Liver (tissue), 9 donors: ENCODE data around the gene CHRM3. TPM values are rescaled to one million over a fixed set of nuclear protein-coding genes. Genes with fewer than 3 reads are reported as not detected.
"Not testable (repeated sequence)": the region's sequence is repeated elsewhere in the genome, so short reads cannot be mapped to it uniquely, and the experiment has no call there.

ENCODE experiments used
- DNase-seq: peaks from one replicate; pipeline ENCODE4 v3.0.0-alpha.2; 2017; ENCODE audit warnings: low spot score
- H3K27ac ChIP-seq, 2 donors: one replicate each; pipeline ENCODE4 v1.7.0; 2013; ENCODE audit warnings: inconsistent platforms in 2 of 2, low read length in 2 of 2, control low read depth in 1 of 2, low read depth in 1 of 2, mild to moderate bottlenecking in 1 of 2
- H3K27me3 ChIP-seq, 4 donors: one replicate each; pipeline versions ENCODE4 v1.6.1 to v1.7.0; 2013; ENCODE audit warnings: low read length in 3 of 4, inconsistent platforms in 1 of 4, mild to moderate bottlenecking in 1 of 4, moderate library complexity in 1 of 4; ENCODE audit not compliant: control insufficient read depth in 4 of 4, insufficient read depth in 4 of 4
- H3K36me3 ChIP-seq, 4 donors: one replicate each; pipeline versions ENCODE4 v1.6.1 to v1.7.0; 2013; ENCODE audit warnings: low read length in 3 of 4, mild to moderate bottlenecking in 3 of 4, low read depth in 1 of 4, moderate library complexity in 1 of 4; ENCODE audit not compliant: control insufficient read depth in 4 of 4, insufficient read depth in 3 of 4
- H3K4me1 ChIP-seq, 4 donors: one replicate each; pipeline versions ENCODE4 v1.6.1 to v1.7.0; 2013; ENCODE audit warnings: low read length in 3 of 4, mild to moderate bottlenecking in 3 of 4, moderate library complexity in 1 of 4; ENCODE audit not compliant: control insufficient read depth in 4 of 4, insufficient read depth in 4 of 4
- H3K4me3 ChIP-seq, 3 donors: one replicate each; pipeline versions ENCODE4 v1.6.1 to v1.7.0; 2013; ENCODE audit warnings: low read length in 3 of 3, control low read depth in 1 of 3, low read depth in 1 of 3, mild to moderate bottlenecking in 1 of 3
- H3K9ac ChIP-seq, 2 donors: one replicate each; pipeline ENCODE4 v1.7.0; 2013; ENCODE audit warnings: low read length in 2 of 2, mild to moderate bottlenecking in 2 of 2, moderate library complexity in 2 of 2, control low read depth in 1 of 2, low read depth in 1 of 2
- H3K9me3 ChIP-seq, 4 donors: one replicate each; pipeline versions ENCODE4 v1.6.1 to v1.7.0; 2013; ENCODE audit warnings: low read length in 3 of 4; ENCODE audit not compliant: control insufficient read depth in 4 of 4
- CTCF ChIP-seq: fragments of 150-350 bp; IDR thresholded peaks from 2 replicates; pipeline ENCODE4 v1.5.1; 2017; ENCODE audit warnings: improper control_type of control experiment, low read depth, low read length; ENCODE audit not compliant: missing input control
- EGR1 ChIP-seq, 2 donors: IDR thresholded peaks; 2 replicates each; pipeline ENCODE4 v1.6.1; 2016 to 2018; ENCODE audit warnings: antibody characterized with exemption in 2 of 2, low read depth in 2 of 2
- FOXA2 ChIP-seq: IDR thresholded peaks from 2 replicates; pipeline ENCODE4 v1.6.1; 2016; ENCODE audit warnings: antibody characterized with exemption
- GABPA ChIP-seq, 2 donors: IDR thresholded peaks in 1 of 2; conservative IDR thresholded peaks in 1 of 2; 2 replicates each; pipeline ENCODE4 v1.6.1; 2016; ENCODE audit warnings: antibody characterized with exemption in 2 of 2, mild to moderate bottlenecking in 1 of 2, moderate library complexity in 1 of 2
- HNF4A ChIP-seq, 2 donors: conservative IDR thresholded peaks; 2 replicates each; pipeline ENCODE4 v1.6.1; 2016; ENCODE audit warnings: antibody characterized with exemption in 2 of 2, mild to moderate bottlenecking in 2 of 2
- HNF4G ChIP-seq: IDR thresholded peaks from 2 replicates; pipeline ENCODE4 v1.6.1; 2016; ENCODE audit warnings: antibody characterized with exemption
- JUND ChIP-seq, 2 donors: IDR thresholded peaks; 2 replicates each; pipeline ENCODE4 v1.6.1; 2016; ENCODE audit warnings: antibody characterized with exemption in 2 of 2
- NR2F2 ChIP-seq: IDR thresholded peaks from 2 replicates; pipeline ENCODE4 v1.6.1; 2016; ENCODE audit warnings: antibody characterized with exemption
- RAD21 ChIP-seq, 2 donors: IDR thresholded peaks; 2 replicates each; pipeline ENCODE4 v1.6.1; 2016; ENCODE audit warnings: antibody characterized with exemption in 2 of 2, mild to moderate bottlenecking in 2 of 2
- SP1 ChIP-seq: IDR thresholded peaks from 2 replicates; pipeline ENCODE4 v1.6.1; 2018; ENCODE audit warnings: antibody characterized with exemption, mild to moderate bottlenecking
- YY1 ChIP-seq: IDR thresholded peaks from 2 replicates; pipeline ENCODE4 v1.6.1; 2016; ENCODE audit warnings: antibody characterized with exemption, mild to moderate bottlenecking
- WGBS: extraction: QIAGEN DNeasy Blood & Tissue Kit; methylation state at CpG from one replicate; pipeline ENCODE4 v1.1.7; 2013; 5-methylcytosine and 5-hydroxymethylcytosine counted together
- polyA plus RNA-seq, 2 donors: library from polyadenylated mRNA; stranded (reverse) in 1 of 2; unstranded in 1 of 2; fragments of 200-250 nt in 1 of 2; fragments of >200 nt in 1 of 2; fragmentation: Nextera tagmentation in 1 of 2; extraction: Ambion mirVana in 1 of 2; gene quantifications; one replicate each; pipeline versions ENCODE4 v1.2.1 to v1.2.3, GENCODE V29; 2013 to 2015
- total RNA-seq, 2 donors: library from RNA; depleted of rRNA; stranded (reverse); fragments of >200 nt; gene quantifications; one replicate each; pipeline ENCODE4 v1.2.3, GENCODE V29; 2014
- TF ChIP-seq, protein P1 (sequence below): IDR thresholded peaks from 2 replicates; pipeline ENCODE4 v1.6.1; 2016; ENCODE audit warnings: antibody characterized with exemption, mild to moderate bottlenecking
- TF ChIP-seq, protein P2 (sequence below): IDR thresholded peaks from 2 replicates; pipeline ENCODE4 v1.6.1; 2016; ENCODE audit warnings: antibody characterized with exemption
- TF ChIP-seq, protein P3 (sequence below): IDR thresholded peaks from 2 replicates; pipeline ENCODE4 v1.6.1; 2016; ENCODE audit warnings: antibody characterized with exemption
- donor health status: healthy.
- donor health status: healthy.
- donor health status: healthy.
- donor health status: healthy.
- donor health status: healthy.

The CHRM3 gene
- total and polyA plus RNA-seq, 4 donors: 0.09 to 2.3 (median 0.76) TPM

DNA sequence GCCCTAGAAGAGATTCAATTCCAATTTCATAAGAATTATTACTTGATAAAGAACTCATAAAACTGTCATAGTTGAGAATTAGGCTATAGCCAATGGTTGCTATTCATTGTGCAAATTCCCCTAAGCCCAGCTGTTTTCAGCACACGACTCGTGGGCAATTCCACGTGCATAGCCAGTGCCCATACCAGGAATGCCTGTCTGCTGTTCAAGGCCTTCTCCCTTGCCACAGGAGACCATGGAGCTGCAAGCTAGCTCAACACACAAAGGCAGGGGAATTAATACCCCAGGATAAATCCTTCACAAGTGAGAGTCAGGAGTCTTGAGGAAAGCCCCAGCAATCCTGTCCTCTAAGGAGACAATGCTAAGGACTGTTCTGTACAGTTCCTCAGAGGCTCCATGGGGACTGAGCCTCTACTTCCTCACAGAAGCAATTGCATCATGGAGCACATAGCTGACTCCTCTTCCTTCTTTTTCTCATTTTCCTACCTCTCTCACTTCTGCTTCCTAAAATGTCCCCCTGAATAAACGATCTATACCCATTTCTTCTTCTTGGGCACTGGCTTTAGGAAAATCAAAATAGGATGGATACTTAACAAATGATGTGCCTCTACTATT is 19.1 kb upstream of the CHRM3 start:
- Histone ChIP-seq H3K27me3 (peaks cover 0 to 8% (median 0%) of the 10 kb centered on the region in 4 donors), H3K36me3 (no peaks in the 10 kb centered on the region), H3K9me3 (no peaks in the 10 kb centered on the region), H3K4me1 (no peaks in the 10 kb centered on the region), H3K9ac (no peak overlapping the region), H3K4me3 (no peak overlapping the region), H3K27ac (no peak overlapping the region)
- WGBS: 64% methylated on average over 4 of the region's 4 CpGs
- TF ChIP-seq GABPA (IDR thresholded peaks at IDR 0.05 in 1 of 2, conservative IDR thresholded peaks at IDR 0.05 in 1 of 2) (no peak), NR2F2 (no peak), CTCF (no peak), EGR1 (IDR thresholded peaks at IDR 0.05; ENCODE audit: low read depth in 2 of 2) (no peak), YY1 (no peak), HNF4G (no peak), FOXA2 (no peak), RAD21 (IDR thresholded peaks at IDR 0.05) (no peak), SP1 (no peak)
- TF ChIP-seq, protein P1, sequence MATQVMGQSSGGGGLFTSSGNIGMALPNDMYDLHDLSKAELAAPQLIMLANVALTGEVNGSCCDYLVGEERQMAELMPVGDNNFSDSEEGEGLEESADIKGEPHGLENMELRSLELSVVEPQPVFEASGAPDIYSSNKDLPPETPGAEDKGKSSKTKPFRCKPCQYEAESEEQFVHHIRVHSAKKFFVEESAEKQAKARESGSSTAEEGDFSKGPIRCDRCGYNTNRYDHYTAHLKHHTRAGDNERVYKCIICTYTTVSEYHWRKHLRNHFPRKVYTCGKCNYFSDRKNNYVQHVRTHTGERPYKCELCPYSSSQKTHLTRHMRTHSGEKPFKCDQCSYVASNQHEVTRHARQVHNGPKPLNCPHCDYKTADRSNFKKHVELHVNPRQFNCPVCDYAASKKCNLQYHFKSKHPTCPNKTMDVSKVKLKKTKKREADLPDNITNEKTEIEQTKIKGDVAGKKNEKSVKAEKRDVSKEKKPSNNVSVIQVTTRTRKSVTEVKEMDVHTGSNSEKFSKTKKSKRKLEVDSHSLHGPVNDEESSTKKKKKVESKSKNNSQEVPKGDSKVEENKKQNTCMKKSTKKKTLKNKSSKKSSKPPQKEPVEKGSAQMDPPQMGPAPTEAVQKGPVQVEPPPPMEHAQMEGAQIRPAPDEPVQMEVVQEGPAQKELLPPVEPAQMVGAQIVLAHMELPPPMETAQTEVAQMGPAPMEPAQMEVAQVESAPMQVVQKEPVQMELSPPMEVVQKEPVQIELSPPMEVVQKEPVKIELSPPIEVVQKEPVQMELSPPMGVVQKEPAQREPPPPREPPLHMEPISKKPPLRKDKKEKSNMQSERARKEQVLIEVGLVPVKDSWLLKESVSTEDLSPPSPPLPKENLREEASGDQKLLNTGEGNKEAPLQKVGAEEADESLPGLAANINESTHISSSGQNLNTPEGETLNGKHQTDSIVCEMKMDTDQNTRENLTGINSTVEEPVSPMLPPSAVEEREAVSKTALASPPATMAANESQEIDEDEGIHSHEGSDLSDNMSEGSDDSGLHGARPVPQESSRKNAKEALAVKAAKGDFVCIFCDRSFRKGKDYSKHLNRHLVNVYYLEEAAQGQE: no peak
- TF ChIP-seq, protein P2, sequence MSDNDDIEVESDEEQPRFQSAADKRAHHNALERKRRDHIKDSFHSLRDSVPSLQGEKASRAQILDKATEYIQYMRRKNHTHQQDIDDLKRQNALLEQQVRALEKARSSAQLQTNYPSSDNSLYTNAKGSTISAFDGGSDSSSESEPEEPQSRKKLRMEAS: no peak
- TF ChIP-seq, protein P3, sequence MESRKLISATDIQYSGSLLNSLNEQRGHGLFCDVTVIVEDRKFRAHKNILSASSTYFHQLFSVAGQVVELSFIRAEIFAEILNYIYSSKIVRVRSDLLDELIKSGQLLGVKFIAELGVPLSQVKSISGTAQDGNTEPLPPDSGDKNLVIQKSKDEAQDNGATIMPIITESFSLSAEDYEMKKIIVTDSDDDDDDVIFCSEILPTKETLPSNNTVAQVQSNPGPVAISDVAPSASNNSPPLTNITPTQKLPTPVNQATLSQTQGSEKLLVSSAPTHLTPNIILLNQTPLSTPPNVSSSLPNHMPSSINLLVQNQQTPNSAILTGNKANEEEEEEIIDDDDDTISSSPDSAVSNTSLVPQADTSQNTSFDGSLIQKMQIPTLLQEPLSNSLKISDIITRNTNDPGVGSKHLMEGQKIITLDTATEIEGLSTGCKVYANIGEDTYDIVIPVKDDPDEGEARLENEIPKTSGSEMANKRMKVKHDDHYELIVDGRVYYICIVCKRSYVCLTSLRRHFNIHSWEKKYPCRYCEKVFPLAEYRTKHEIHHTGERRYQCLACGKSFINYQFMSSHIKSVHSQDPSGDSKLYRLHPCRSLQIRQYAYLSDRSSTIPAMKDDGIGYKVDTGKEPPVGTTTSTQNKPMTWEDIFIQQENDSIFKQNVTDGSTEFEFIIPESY: no peak
- no peak for DNase-seq

DNA sequence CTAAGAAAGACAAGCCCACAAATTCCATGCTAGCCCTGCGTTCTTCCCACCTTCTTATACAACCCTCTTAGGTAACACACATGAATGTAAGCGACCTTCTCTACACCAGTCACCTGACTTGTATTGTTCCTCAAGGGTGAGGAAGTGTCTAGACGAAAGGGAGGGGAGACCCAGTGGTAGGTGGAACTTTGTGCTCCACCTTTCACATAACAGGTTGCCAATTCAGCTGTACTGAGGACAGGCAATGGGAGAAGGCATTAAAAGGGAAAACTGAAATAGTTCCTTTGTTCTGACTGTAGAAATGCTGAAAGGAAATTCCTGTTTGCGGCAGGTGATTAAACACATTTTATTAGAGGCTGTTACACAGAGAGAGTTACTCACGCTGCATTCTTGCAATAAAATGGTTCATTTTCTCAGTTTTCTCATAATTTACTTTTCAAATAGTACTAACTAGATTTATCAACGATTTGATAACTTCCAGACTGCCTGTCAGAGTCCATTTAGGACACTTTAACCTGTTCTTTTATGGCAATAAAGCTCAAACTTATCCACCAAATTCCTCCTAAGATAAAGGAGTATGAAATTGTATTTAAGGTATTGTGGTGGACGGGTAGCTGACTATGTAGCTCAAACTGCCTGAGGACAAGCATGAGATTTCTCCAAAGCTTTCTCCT is 17.8 kb upstream of the CHRM3 start:
- WGBS: 62% methylated on average over 7 of the region's 7 CpGs
- Histone ChIP-seq H3K27ac (no peak overlapping the region), H3K9ac (no peak overlapping the region), H3K36me3 (no peaks in the 10 kb centered on the region), H3K27me3 (peaks cover 0 to 4% (median 0%) of the 10 kb centered on the region in 4 donors), H3K4me1 (no peaks in the 10 kb centered on the region), H3K9me3 (no peaks in the 10 kb centered on the region), H3K4me3 (no peak overlapping the region)
- no peak for TF ChIP-seq HNF4A (conservative IDR thresholded peaks at IDR 0.05)
- TF ChIP-seq RAD21 (IDR thresholded peaks at IDR 0.05): no peak
- TF ChIP-seq EGR1 (IDR thresholded peaks at IDR 0.05; ENCODE audit: low read depth in 2 of 2): no peak
- TF ChIP-seq JUND (IDR thresholded peaks at IDR 0.05): no peak
- no peak for TF ChIP-seq SP1
- TF ChIP-seq HNF4G: no peak
- TF ChIP-seq NR2F2: no peak
- TF ChIP-seq, protein P3: no peak
- DNase-seq: no peak

GRCh38 chr1:239370869-239371268 is 15.5 kb upstream of the CHRM3 start:
- not testable (repeated sequence) for H3K4me1 ChIP-seq, H3K27me3 ChIP-seq, H3K36me3 ChIP-seq, H3K27ac ChIP-seq, H3K4me3 ChIP-seq, H3K9ac ChIP-seq, H3K9me3 ChIP-seq, DNase-seq
- 62% methylated on average over 3 of the region's 3 CpGs for WGBS
